K562 (cell line): Measurements from ENCODE around the gene SATB2.
A peak's percentile ranks its signal among the peaks of the same experiment; 100 is the strongest.

Source experiments
- ATF6 ChIP-seq: sonication (generic); formaldehyde crosslinking; IDR thresholded peaks from 2 replicates; pipeline ENCODE4 v1.4.0; 2020; ENCODE audit warnings: mild to moderate bottlenecking, missing genetic modification reagents
- CC2D1A ChIP-seq: fragments of 450-650 bp; IDR thresholded peaks from 2 replicates; pipeline ENCODE4 v1.6.1; 2017; ENCODE audit warnings: mild to moderate bottlenecking
- CTBP1 ChIP-seq: fragments of 450-650 bp; IDR thresholded peaks from 2 replicates; pipeline ENCODE4 v1.6.1; 2016; ENCODE audit warnings: borderline replicate concordance
- FOXM1 ChIP-seq, 2 experiments: fragments of 450-650 bp in 1 of 2; sonication (generic) in 1 of 2; formaldehyde crosslinking in 1 of 2; IDR thresholded peaks; 2 replicates each; pipeline versions ENCODE4 v1.6.1 to v1.9.0; 2017 to 2022; ENCODE audit warnings: low read depth in 2 of 2, mild to moderate bottlenecking in 2 of 2, missing genetic modification reagents in 1 of 2, moderate library complexity in 1 of 2
- HNRNPK ChIP-seq: fragments of 200-400 bp; formaldehyde crosslinking; IDR thresholded peaks from one replicate; pipeline ENCODE4 v1.6.1; 2018; ENCODE audit warnings: mild to moderate bottlenecking, low read depth, low read length; ENCODE audit not compliant: poor library complexity, severe bottlenecking
- MXI1 ChIP-seq: IDR thresholded peaks from 2 replicates; pipeline ENCODE4 v1.6.1; 2011; ENCODE audit warnings: low read depth, mild to moderate bottlenecking, improper control_type of control experiment, low read length
- POLR2AphosphoS5 ChIP-seq: IDR thresholded peaks from 2 replicates; pipeline ENCODE4 v1.6.1; 2011; ENCODE audit warnings: mild to moderate bottlenecking, low read depth, low read length, moderate library complexity; ENCODE audit not compliant: control insufficient read depth, insufficient read depth
- TCF3 ChIP-seq: sonication (generic); formaldehyde crosslinking; IDR thresholded peaks from 2 replicates; pipeline ENCODE4 v1.4.0; 2020; ENCODE audit warnings: mild to moderate bottlenecking, missing genetic modification reagents
- ZNF785 ChIP-seq: fragments of 250-450 bp; sonication (Bioruptor Pico); IDR thresholded peaks from 2 replicates; pipeline ENCODE4 v1.4.0; 2020; ENCODE audit warnings: mild to moderate bottlenecking
- TF ChIP-seq, protein P1 (sequence below): fragments of 450-650 bp; formaldehyde crosslinking; conservative IDR thresholded peaks from 2 replicates; pipeline ENCODE4 v1.4.0; 2022; ENCODE audit warnings: mild to moderate bottlenecking, missing genetic modification characterization

DNA sequence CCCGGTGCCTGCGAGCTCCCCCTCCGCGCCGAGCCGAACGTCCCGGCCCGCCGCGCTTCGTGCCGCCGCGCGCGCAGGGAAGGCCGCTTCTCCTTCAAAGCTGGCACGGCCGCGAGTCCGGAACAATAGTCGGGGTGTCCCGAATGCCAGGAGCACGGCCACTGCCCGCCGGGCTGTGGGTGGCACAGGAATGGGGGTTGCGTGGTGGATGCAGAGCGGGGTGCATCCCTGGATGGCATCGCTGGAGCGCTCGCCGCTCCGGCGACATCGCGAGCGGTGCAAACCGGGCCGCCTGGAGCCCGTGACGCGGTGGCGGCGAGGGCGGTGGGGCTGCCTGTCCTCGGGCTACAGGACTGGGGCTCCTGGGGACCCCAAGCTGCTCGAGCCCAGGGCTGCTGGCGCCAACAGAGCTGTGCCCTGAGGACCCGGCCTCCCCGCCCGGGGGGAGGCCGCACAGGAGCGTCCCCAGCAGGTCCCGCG lies 1.1 kb upstream of the SATB2 start:
- no peak for TF ChIP-seq FOXM1 (IDR thresholded peaks at IDR 0.05; ENCODE audit: low read depth)
- no peak for TF ChIP-seq FOXM1 (CRISPR knock-in tag; IDR thresholded peaks at IDR 0.05; ENCODE audit: low read depth)
- TF ChIP-seq, protein P1, sequence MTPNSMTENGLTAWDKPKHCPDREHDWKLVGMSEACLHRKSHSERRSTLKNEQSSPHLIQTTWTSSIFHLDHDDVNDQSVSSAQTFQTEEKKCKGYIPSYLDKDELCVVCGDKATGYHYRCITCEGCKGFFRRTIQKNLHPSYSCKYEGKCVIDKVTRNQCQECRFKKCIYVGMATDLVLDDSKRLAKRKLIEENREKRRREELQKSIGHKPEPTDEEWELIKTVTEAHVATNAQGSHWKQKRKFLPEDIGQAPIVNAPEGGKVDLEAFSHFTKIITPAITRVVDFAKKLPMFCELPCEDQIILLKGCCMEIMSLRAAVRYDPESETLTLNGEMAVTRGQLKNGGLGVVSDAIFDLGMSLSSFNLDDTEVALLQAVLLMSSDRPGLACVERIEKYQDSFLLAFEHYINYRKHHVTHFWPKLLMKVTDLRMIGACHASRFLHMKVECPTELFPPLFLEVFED (CRISPR knock-in tag), result no peak
- no peak for TF ChIP-seq ATF6 (CRISPR knock-in tag)
- no peak for TF ChIP-seq ZNF785 (CRISPR knock-in tag)
- no peak for TF ChIP-seq CTBP1
- no peak for TF ChIP-seq MXI1
- TF ChIP-seq TCF3 (CRISPR knock-in tag), result no peak
- TF ChIP-seq CC2D1A, result no peak
- TF ChIP-seq HNRNPK, result no peak
- 0 out of 2 replicates have a peak, but pooled peaks have one; percentile 18 for TF ChIP-seq POLR2AphosphoS5
